K562 (cell line): ENCODE results near the gene OXLD1. TPM values are rescaled to one million over a fixed set of nuclear protein-coding genes. Genes with fewer than 3 reads are reported as not detected.

ENCODE experiments used
- CHD1 ChIP-seq: fragments of 200-600 bp; sonication (generic); IDR thresholded peaks from one replicate; pipeline ENCODE4 v1.6.1; 2012; ENCODE audit warnings: mild to moderate bottlenecking, moderate library complexity, low read length, inconsistent platforms
- DEAF1 ChIP-seq: fragments of 450-650 bp; formaldehyde crosslinking; IDR thresholded peaks from 2 replicates; pipeline ENCODE4 v1.4.0; 2020; ENCODE audit warnings: mild to moderate bottlenecking, moderate library complexity
- DIDO1 ChIP-seq: fragments of 450-650 bp; IDR thresholded peaks from 2 replicates; pipeline ENCODE4 v1.6.1; 2016; ENCODE audit warnings: low read depth, missing biosample characterization, missing genetic modification characterization
- EGR1 ChIP-seq: fragments of 450-650 bp; conservative IDR thresholded peaks from 2 replicates; pipeline ENCODE4 v1.6.1; 2017; ENCODE audit warnings: mild to moderate bottlenecking
- GMEB1 ChIP-seq: fragments of 250-450 bp; sonication (Bioruptor Pico); IDR thresholded peaks from 2 replicates; pipeline ENCODE4 v1.4.0; 2020; ENCODE audit warnings: mild to moderate bottlenecking
- L3MBTL2 ChIP-seq: fragments of 450-650 bp; IDR thresholded peaks from 2 replicates; pipeline ENCODE4 v1.6.1; 2016; ENCODE audit warnings: mild to moderate bottlenecking, moderate library complexity
- MTA1 ChIP-seq: fragments of 450-650 bp; IDR thresholded peaks from 2 replicates; pipeline ENCODE4 v1.6.1; 2017; ENCODE audit warnings: borderline replicate concordance
- NCOA6 ChIP-seq: fragments of 450-650 bp; IDR thresholded peaks from 2 replicates; pipeline ENCODE4 v1.6.1; 2017; ENCODE audit warnings: mild to moderate bottlenecking
- NUFIP1 ChIP-seq: fragments of 450-650 bp; IDR thresholded peaks from 2 replicates; pipeline ENCODE4 v1.6.1; 2018; ENCODE audit not compliant: partially characterized antibody
- PRDM10 ChIP-seq: fragments of 450-650 bp; IDR thresholded peaks from 2 replicates; pipeline ENCODE4 v1.6.1; 2018; ENCODE audit not compliant: partially characterized antibody
- RBM17 ChIP-seq: fragments of 200-400 bp; formaldehyde crosslinking; IDR thresholded peaks from 2 replicates; pipeline ENCODE4 v1.6.1; 2017; ENCODE audit warnings: low read depth, mild to moderate bottlenecking, low read length, borderline replicate concordance
- RNF219 ChIP-seq: fragments of 250-450 bp; sonication (Bioruptor Pico); IDR thresholded peaks from 2 replicates; pipeline ENCODE4 v1.5.0; 2022; ENCODE audit warnings: mild to moderate bottlenecking
- SMARCC2 ChIP-seq: fragments of 450-650 bp; IDR thresholded peaks from 2 replicates; pipeline ENCODE4 v1.6.1; 2017; ENCODE audit warnings: antibody characterized with exemption, moderate library complexity, mild to moderate bottlenecking, low read depth
- SUPT5H ChIP-seq: fragments of 450-650 bp; IDR thresholded peaks from 2 replicates; pipeline ENCODE4 v1.6.1; 2016
- TCF7L2 ChIP-seq: fragments of 150-350 bp; IDR thresholded peaks from 2 replicates; pipeline ENCODE4 v1.6.1; 2016; ENCODE audit warnings: low read depth, mild to moderate bottlenecking, low read length, moderate library complexity
- ZNF165 ChIP-seq: fragments of 250-450 bp; sonication (Bioruptor Pico); IDR thresholded peaks from 2 replicates; pipeline ENCODE4 v1.4.0; 2020; ENCODE audit warnings: borderline replicate concordance
- ZNF311 ChIP-seq: fragments of 250-450 bp; sonication (Bioruptor Pico); IDR thresholded peaks from 2 replicates; pipeline ENCODE4 v1.4.0; 2020; ENCODE audit warnings: mild to moderate bottlenecking, moderate library complexity
- ZNF57 ChIP-seq: fragments of 450-650 bp; formaldehyde crosslinking; IDR thresholded peaks from 2 replicates; pipeline ENCODE4 v1.4.0; 2020; ENCODE audit warnings: mild to moderate bottlenecking, moderate library complexity
- ZNF639 ChIP-seq, 2 experiments: fragments of 200-800 bp in 1 of 2; sonication (Bioruptor generic) in 1 of 2; sonication (generic) in 1 of 2; formaldehyde crosslinking in 1 of 2; IDR thresholded peaks in 1 of 2; conservative IDR thresholded peaks in 1 of 2; 2 replicates each; pipeline versions ENCODE4 v1.5.0 to v1.6.1; 2016 to 2020; ENCODE audit warnings: missing compliant biosample characterization in 1 of 2, missing genetic modification characterization in 1 of 2, missing genetic modification reagents in 1 of 2
- polyA plus RNA-seq, 8 experiments: library from polyadenylated mRNA; depleted of rRNA in 4 of 8; stranded (reverse) in 5 of 8; unstranded in 3 of 8; fragments of >200 nt; fragmentation: Nextera tagmentation in 2 of 8; fragmentation: Illumina TruSeq in 1 of 8; extraction: Ambion mirVana in 2 of 8; extraction: Trizol in 1 of 8; gene quantifications; 2 replicates each; pipeline versions ENCODE4 v1.2.1 to v1.2.3, GENCODE V29; 2011 to 2014; ENCODE audit warnings: inconsistent platforms in 1 of 8, missing spikeins in 1 of 8
- total RNA-seq, 7 experiments: library from RNA; depleted of rRNA in 6 of 7; stranded (reverse); fragments of >200 nt in 6 of 7; fragmentation: Illumina TruSeq in 2 of 7; extraction: Trizol in 2 of 7; gene quantifications; 2 replicates each; pipeline versions ENCODE4 v1.2.1 to v1.2.3, GENCODE V29; 2011 to 2021; ENCODE audit warnings: low replicate concordance in 1 of 7

The OXLD1 gene
- total and polyA plus RNA-seq, 9 of the 15 experiments (the other 6 are each of a cell fraction or from before 2014, with no cell fraction given) = 4.4 to 115 (median 29.3) TPM

GRCh38 chr17:81664051-81664470 is 2.3 kb downstream of the OXLD1 start (continued):
- TF ChIP-seq RBM17 (no peak), L3MBTL2 (no peak), ZNF165 (CRISPR knock-in tag) (no peak), ZNF57 (CRISPR knock-in tag) (no peak), MTA1 (no peak), SMARCC2 (no peak), TCF7L2 (no peak), EGR1 (peak; percentile 49), CHD1 (no peak), SUPT5H (no peak), NUFIP1 (no peak), RNF219 (CRISPR knock-in tag) (no peak), DIDO1 (tag) (no peak), NCOA6 (no peak), ZNF639 (CRISPR knock-in tag; conservative IDR thresholded peaks at IDR 0.05 in 1 of 2, IDR thresholded peaks at IDR 0.05 in 1 of 2) (no peak), GMEB1 (CRISPR knock-in tag) (no peak), DEAF1 (no peak), ZNF311 (CRISPR knock-in tag) (no peak), PRDM10 (no peak)
